ENCODE results near the gene FFAR4.

- TF ChIP-seq SUZ12 (IDR thresholded peaks at IDR 0.05; ENCODE audit: extremely low read depth, insufficient read depth, insufficient read length) (no peak), ZNF274 (IDR thresholded peaks at IDR 0.05; ENCODE audit: low read depth, low read length) (no peak)
Measured at GRCh38 chr10:93580828-93581227, 14.4 kb downstream of the FFAR4 start.

Data from NT2/D1 (cell line).